Astrocyte of the hippocampus (primary cell): ENCODE data around the gene P2RX3.

Experiments used
- DNase-seq: peaks from one replicate; pipeline ENCODE4 v3.0.0; 2011; ENCODE audit warnings: low read depth, low spot score

The P2RX3 gene

GRCh38 chr11:57370251-57370650 lies 32.1 kb downstream of the P2RX3 start:
- DNase-seq: no peak

- DNase-seq: no peak
Observed at GRCh38 chr11:57370941-57371340, 32.8 kb downstream of the P2RX3 start.

GRCh38 chr11:57373146-57373545 lies 35.0 kb downstream of the P2RX3 start:
- DNase-seq: no peak

GRCh38 chr11:57374966-57375365 lies 36.8 kb downstream of the P2RX3 start:
- no peak for DNase-seq

GRCh38 chr11:57375490-57375889 lies 37.3 kb downstream of the P2RX3 start:
- no peak for DNase-seq

GRCh38 chr11:57376095-57377090 lies 38.2 kb downstream of the P2RX3 start:
- DNase-seq: no peak

DNA sequence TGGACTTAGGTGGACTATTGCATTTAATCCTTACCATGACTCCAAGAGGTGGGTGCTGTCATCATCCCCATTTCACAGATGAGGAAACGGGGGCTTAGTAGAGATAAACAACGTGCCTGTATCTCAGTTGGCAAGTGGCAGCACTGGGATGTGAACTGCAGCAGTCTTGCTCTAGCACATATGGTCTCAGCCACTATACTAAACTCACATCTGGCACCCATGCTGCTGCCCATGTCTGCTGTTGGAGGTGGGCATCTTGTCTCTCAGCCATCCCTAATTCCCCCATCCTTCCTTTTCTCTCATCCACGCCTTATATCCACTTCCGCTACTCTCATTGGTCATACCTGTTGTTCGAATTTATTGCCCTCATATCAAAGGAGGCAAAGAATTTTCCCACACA lies 39.0 kb downstream of the P2RX3 start:
- no peak for DNase-seq

DNA sequence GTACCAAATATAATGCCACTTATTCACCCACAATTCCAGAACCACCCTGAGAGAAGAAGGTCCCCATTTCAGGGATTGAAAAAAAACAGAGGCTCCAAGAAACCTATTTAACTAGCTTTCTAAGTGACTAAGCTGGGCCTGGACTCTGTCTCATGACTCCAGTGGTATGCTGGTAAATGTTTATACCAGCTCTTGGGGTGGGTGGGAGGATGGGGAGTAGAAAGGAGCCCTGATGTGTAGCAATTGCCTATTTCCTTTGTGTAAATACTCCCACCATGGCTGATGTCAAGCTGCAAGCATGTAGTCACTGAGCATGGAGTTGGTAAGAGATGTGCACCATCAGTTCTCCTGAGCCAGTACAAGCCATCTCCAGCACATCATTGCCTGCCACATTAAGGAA lies 40.0 kb downstream of the P2RX3 start:
- no peak for DNase-seq

GRCh38 chr11:57379732-57380131 lies 41.6 kb downstream of the P2RX3 start:
- peak; percentile 56 for DNase-seq

- no peak for DNase-seq
Observed at GRCh38 chr11:57380975-57381374, 42.8 kb downstream of the P2RX3 start, which contains the start of gene PRG3. TSS of gene PRG3 (minus strand) at chr11:57381150. CDS start at chr11:57380708, 442 bp downstream.

DNA sequence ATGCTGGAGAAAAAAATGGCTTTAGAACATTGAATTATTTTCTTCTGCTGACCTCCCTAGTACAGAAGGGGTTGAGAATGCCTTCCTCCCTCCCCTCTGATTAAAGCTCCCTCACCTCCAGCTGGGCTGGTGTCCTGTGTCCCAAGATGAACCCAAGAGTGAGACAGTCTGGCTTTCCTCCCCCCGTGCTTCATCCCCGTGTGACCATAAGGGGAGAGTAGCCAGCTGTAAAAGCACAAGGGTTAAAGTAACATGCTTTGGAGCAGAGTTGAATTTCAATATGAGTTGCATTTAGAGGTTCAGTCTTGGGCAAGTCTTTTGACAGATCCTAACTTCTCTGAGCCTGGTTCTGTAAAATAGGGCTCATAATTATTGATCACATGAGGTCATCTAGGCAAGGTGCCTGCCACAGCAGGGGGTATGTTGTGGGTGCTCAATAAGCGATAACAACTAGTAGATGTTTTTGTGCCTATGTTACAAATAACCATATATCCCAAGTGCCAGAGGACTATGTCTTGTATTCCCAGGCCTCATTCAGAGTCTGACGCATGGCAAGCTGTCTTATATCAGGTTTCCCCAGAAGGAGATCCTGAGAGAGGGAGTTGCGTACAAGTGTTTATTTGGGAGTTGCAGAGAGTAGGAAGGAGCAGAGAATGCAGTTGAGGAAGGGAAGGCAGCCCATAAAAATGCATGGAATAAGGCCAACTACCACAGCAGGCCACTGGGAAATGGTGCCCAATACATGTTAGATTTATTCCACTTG lies 48.2 kb downstream of the P2RX3 start:
- DNase-seq: no peak

- DNase-seq: no peak
Observed at GRCh38 chr11:57387289-57388030, 49.3 kb downstream of the P2RX3 start.

DNA sequence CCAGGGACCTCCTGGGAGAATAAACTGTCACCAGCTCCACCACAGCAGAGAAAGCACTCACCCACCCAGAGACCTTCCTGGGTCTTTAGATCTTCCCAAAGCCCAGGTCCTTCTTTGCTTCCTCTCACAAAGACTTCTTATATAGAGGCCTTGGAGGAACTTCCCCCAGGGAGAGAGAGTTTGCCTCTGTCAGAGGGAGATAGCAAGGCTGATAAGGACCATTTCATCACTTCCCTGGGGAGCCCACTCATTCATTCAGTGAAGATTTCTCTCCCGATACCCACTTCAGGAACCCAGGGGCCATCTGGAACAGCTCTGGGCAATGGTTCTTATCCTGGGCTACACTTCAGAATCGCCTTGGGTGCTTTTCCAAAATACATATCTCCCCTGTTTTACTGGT lies 52.4 kb downstream of the P2RX3 start, which contains the start of gene PRG2:
TSS of gene PRG2 (minus strand) at position 116 of the 400 bp plus-strand sequence. CDS start 706 bp downstream, outside the sequence.
- no peak for DNase-seq

- DNase-seq: no peak
Observed at GRCh38 chr11:57391111-57391510, 53.0 kb downstream of the P2RX3 start.

GRCh38 chr11:57391539-57391938 lies 53.4 kb downstream of the P2RX3 start:
- DNase-seq: no peak

DNA sequence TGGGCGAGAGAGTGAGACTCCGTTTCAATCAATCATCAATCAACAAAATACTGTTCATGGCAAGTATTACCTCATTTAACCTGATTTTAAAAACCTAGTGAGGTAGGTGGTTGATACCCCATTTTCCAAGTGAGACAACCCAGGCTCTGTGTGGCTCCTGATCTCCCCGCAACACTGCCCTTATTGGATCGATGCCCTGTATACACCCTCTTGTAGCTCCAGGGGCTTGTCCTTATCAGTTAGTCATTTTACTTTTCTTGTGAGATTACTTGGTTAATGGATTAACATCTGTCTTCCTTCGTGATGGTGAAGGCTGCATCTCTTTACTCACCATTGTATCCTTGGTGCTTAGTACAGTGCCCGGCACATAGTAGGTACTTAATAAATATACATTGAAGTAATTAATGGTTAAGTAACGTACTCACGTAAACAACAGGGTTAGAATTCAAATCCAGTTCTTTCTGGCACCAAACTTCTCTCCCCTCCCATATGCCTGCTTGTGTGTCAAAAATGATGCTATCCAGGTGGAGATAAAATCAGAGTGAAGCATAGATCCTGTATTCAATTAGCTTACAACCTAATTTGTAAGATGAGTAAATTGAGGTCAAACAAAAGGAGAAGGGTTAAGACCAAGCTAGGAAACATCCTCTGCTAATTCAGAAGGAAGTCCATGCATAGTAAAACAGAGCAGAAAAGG lies 54.1 kb downstream of the P2RX3 start:
- DNase-seq: no peak

DNA sequence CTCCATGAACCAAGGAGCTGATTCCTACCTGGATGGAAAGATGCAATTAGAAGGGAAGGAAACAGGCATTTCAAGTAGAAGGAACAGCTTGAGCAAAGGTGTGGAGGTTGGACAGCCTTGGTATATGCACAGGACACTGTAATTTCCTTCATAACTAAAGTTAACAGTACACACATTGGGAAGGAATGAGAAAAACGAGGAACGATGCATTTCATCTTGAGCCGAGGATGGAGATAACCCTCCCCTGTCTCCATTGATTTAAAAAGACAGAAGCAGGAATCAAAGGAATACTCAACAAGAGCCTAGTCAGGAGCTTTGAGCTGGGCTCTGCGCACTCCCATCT lies 54.6 kb downstream of the P2RX3 start:
- no peak for DNase-seq

- DNase-seq: no peak
Observed at GRCh38 chr11:57394203-57394965, 56.2 kb downstream of the P2RX3 start.

- DNase-seq: no peak
Observed at GRCh38 chr11:57395905-57396623, 57.9 kb downstream of the P2RX3 start.

- no peak for DNase-seq
Observed at GRCh38 chr11:57396744-57397143, 58.6 kb downstream of the P2RX3 start.
